ENCODE results near the gene ANXA4. TPM values are rescaled to one million over a fixed set of nuclear protein-coding genes. Genes with fewer than 3 reads are reported as not detected.

ANXA4 gene
- total RNA-seq, result 39.7 TPM
- long read RNA-seq, full-length matches to known transcripts, result 24 of 44 reads
- long read RNA-seq, partial matches to known transcripts, result 7 of 44 reads
- long read RNA-seq, other reads (novel, unspliced or antisense), result 13 of 44 reads

GRCh38 chr2:69741575-69742321, at the start of gene ANXA4:
ANXA4 (plus strand) TSS chr2:69742134; CDS start chr2:69781566, 39,432 bp downstream.
- peak; percentile 94 for DNase-seq (ENCODE audit: low spot score)
- intact Hi-C loops (cut with DNase I), result loop anchor here (1.0 to 5.0 kb wide), 2 partner anchors 27 to 76 kb away; no protein-coding TSS in a partner anchor

GRCh38 chr2:69692424-69692823, 49.5 kb upstream of the ANXA4 start:
- DNase-seq (ENCODE audit: low spot score), result no peak
- intact Hi-C loops (cut with DNase I), result no loop called here

- DNase-seq (ENCODE audit: low spot score), result no peak
- intact Hi-C loops (cut with DNase I), result no loop called here
Observed at GRCh38 chr2:69693059-69693774, 48.7 kb upstream of the ANXA4 start.

GRCh38 chr2:69693775-69694450, 48.0 kb upstream of the ANXA4 start:
- intact Hi-C loops (cut with DNase I), result no loop called here
- no peak for DNase-seq (ENCODE audit: low spot score)

- intact Hi-C loops (cut with DNase I), result no loop called here
- no peak for DNase-seq (ENCODE audit: low spot score)
Observed at GRCh38 chr2:69694894-69695849, 46.8 kb upstream of the ANXA4 start.

- intact Hi-C loops (cut with DNase I), result no loop called here
- DNase-seq (ENCODE audit: low spot score), result no peak
Observed at GRCh38 chr2:69695850-69696216, 46.1 kb upstream of the ANXA4 start.

GRCh38 chr2:69700381-69700780, 41.6 kb upstream of the ANXA4 start:
- intact Hi-C loops (cut with DNase I), result no loop called here
- no peak for DNase-seq (ENCODE audit: low spot score)

GRCh38 chr2:69701100-69701945, 40.6 kb upstream of the ANXA4 start:
- intact Hi-C loops (cut with DNase I), result no loop called here
- no peak for DNase-seq (ENCODE audit: low spot score)

GRCh38 chr2:69703189-69703588, 38.7 kb upstream of the ANXA4 start:
- DNase-seq (ENCODE audit: low spot score), result no peak
- intact Hi-C loops (cut with DNase I), result no loop called here

- no peak for DNase-seq (ENCODE audit: low spot score)
- intact Hi-C loops (cut with DNase I), result no loop called here
Observed at GRCh38 chr2:69704446-69704845, 37.5 kb upstream of the ANXA4 start.

GRCh38 chr2:69709290-69709689, 32.6 kb upstream of the ANXA4 start:
- DNase-seq (ENCODE audit: low spot score), result no peak
- intact Hi-C loops (cut with DNase I), result no loop called here

GRCh38 chr2:69711971-69712370, 30.0 kb upstream of the ANXA4 start:
- no peak for DNase-seq (ENCODE audit: low spot score)
- intact Hi-C loops (cut with DNase I), result loop anchor here (5.0 to 10.0 kb wide), 2 partner anchors 70 to 337 kb away; partner anchors contain the start of gene AAK1

- no peak for DNase-seq (ENCODE audit: low spot score)
- intact Hi-C loops (cut with DNase I), result loop anchor here (2.0 to 10.0 kb wide), 3 partner anchors 72 to 339 kb away; partner anchors contain the start of gene AAK1
Observed at GRCh38 chr2:69714024-69714423, 27.9 kb upstream of the ANXA4 start.

GRCh38 chr2:69714539-69715220, 27.3 kb upstream of the ANXA4 start:
- peak; percentile 92 for DNase-seq (ENCODE audit: low spot score)
- intact Hi-C loops (cut with DNase I), result loop anchor here (2.0 to 10.0 kb wide), 3 partner anchors 72 to 340 kb away; partner anchors contain the start of gene AAK1

GRCh38 chr2:69715964-69716363, 26.0 kb upstream of the ANXA4 start:
- DNase-seq (ENCODE audit: low spot score), result no peak
- intact Hi-C loops (cut with DNase I), result loop anchor here (2.0 to 10.0 kb wide), 2 partner anchors 157 to 341 kb away; no protein-coding TSS in a partner anchor

GRCh38 chr2:69716555-69717120, 25.3 kb upstream of the ANXA4 start:
- intact Hi-C loops (cut with DNase I), result loop anchor here (10.0 kb wide), 1 partner anchor 342 kb away; no protein-coding TSS in a partner anchor
- DNase-seq (ENCODE audit: low spot score), result no peak

- DNase-seq (ENCODE audit: low spot score), result no peak
Observed at GRCh38 chr2:69717186-69717585, 24.7 kb upstream of the ANXA4 start.

More at GRCh38 chr2:69717186-69717585, 24.7 kb upstream of the ANXA4 start:
- intact Hi-C loops (cut with DNase I), result loop anchor here (10.0 kb wide), 1 partner anchor 342 kb away; no protein-coding TSS in a partner anchor
